ENCODE measurements around the gene TEAD4.

The TEAD4 gene

GRCh38 chr12:3034067-3034750, 75.0 kb downstream of the TEAD4 start:
- DNase-seq, result peak; percentile 70

GRCh38 chr12:3035171-3035570, 76.0 kb downstream of the TEAD4 start:
- DNase-seq, result no peak

GRCh38 chr12:3035815-3036702, 76.9 kb downstream of the TEAD4 start:
- DNase-seq, result no peak

GRCh38 chr12:3036901-3037600, 77.9 kb downstream of the TEAD4 start:
- DNase-seq, result no peak

- no peak for DNase-seq
Measured at GRCh38 chr12:3038166-3038565, 79.0 kb downstream of the TEAD4 start.

GRCh38 chr12:3038926-3039510, 79.8 kb downstream of the TEAD4 start:
- no peak for DNase-seq

- no peak for DNase-seq
Measured at GRCh38 chr12:3040026-3040656, 80.9 kb downstream of the TEAD4 start.

GRCh38 chr12:3040663-3041544, 81.7 kb downstream of the TEAD4 start:
- no peak for DNase-seq

- peak; percentile 66 for DNase-seq
Measured at GRCh38 chr12:3041558-3042164, 82.5 kb downstream of the TEAD4 start.

GRCh38 chr12:3042394-3042793, 83.2 kb downstream of the TEAD4 start:
- no peak for DNase-seq

- DNase-seq, result no peak
Measured at GRCh38 chr12:3042826-3043225, 83.6 kb downstream of the TEAD4 start.

- DNase-seq, result no peak
Measured at GRCh38 chr12:3043406-3043805, 84.2 kb downstream of the TEAD4 start.

GRCh38 chr12:3044141-3044630, 85.0 kb downstream of the TEAD4 start:
- no peak for DNase-seq

GRCh38 chr12:3045494-3045893, 86.3 kb downstream of the TEAD4 start:
- no peak for DNase-seq

- DNase-seq, result no peak
Measured at GRCh38 chr12:3045989-3046388, 86.8 kb downstream of the TEAD4 start.

- no peak for DNase-seq
Measured at GRCh38 chr12:3046441-3047200, 87.4 kb downstream of the TEAD4 start.

GRCh38 chr12:3047961-3048360, 88.8 kb downstream of the TEAD4 start:
- DNase-seq, result no peak

GRCh38 chr12:3048540-3048939, 89.3 kb downstream of the TEAD4 start:
- DNase-seq, result no peak

GRCh38 chr12:3049176-3049575, 90.0 kb downstream of the TEAD4 start:
- DNase-seq, result no peak

- DNase-seq, result no peak
Measured at GRCh38 chr12:3049611-3050249, 90.5 kb downstream of the TEAD4 start.
